SH-SY5Y (cell line): ENCODE measurements around the gene EMP1.

Experiments
- GATA2 ChIP-seq: IDR thresholded peaks from 2 replicates; pipeline ENCODE4 v1.6.1; 2011; ENCODE audit warnings: mild to moderate bottlenecking, low read depth, low read length
- GATA3 ChIP-seq: IDR thresholded peaks from 2 replicates; pipeline ENCODE4 v1.6.1; 2011; ENCODE audit warnings: low read depth, mild to moderate bottlenecking, low read length, moderate library complexity

EMP1 gene

DNA sequence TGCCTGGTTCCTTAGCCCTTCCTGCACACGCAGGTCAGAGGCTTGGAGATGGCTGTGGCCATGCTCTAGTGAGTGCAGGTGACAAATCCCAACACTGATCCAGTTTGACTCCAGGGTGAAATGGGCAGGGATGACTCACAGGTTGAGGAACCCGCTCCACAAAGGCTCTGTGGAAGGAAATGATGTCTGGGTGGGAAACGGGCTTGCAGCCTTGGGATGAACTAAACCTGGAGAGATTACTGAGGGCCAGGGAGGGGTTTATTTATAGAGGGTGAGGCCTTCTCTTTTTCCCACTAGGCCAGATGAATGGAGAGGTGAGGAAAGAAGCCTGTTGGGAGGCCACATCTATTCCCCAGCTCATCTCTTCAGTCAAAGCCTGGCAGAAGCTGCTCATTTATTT is 29.3 kb upstream of the EMP1 start:
- TF ChIP-seq GATA3 (no peak), GATA2 (no peak)

DNA sequence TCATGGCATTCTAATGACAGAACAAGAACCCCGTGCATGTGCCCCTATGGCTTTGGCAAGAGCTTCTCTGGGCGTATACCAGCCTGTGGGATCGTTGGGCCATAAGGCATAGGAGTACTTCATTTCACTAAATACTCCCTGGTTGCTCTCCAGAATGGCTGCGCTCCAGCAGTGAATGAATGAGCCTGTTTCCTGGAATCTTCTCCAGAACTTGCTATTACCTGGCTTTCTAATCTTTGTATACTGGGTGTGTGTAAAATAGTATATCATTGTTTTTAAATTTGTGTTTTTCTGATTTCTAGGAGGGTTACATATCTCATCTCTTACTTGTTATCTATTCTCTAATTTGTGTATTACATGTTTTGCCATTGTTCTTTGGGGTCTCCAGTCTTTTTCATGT is 28.6 kb upstream of the EMP1 start:
- TF ChIP-seq GATA2 (no peak), GATA3 (no peak)

DNA sequence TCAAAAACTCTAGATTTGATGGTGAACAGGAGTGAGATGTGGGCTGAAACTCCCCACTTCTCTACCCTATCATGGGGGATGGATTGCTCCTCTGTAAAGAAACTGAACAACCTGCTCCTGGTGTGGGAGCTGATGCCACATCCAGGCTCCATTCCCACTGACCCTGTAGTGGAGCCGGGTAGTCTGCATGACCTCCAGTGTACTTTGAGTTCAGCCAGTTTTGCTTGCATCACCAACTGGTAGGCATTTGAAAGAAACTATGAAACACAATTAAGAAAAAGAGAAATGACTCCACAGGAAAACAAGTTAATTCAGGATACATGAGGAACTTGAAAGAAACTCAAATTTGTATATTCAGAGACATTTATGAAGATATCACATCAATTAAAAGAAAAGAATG is 27.3 kb upstream of the EMP1 start:
- no peak for TF ChIP-seq GATA3
- no peak for TF ChIP-seq GATA2

DNA sequence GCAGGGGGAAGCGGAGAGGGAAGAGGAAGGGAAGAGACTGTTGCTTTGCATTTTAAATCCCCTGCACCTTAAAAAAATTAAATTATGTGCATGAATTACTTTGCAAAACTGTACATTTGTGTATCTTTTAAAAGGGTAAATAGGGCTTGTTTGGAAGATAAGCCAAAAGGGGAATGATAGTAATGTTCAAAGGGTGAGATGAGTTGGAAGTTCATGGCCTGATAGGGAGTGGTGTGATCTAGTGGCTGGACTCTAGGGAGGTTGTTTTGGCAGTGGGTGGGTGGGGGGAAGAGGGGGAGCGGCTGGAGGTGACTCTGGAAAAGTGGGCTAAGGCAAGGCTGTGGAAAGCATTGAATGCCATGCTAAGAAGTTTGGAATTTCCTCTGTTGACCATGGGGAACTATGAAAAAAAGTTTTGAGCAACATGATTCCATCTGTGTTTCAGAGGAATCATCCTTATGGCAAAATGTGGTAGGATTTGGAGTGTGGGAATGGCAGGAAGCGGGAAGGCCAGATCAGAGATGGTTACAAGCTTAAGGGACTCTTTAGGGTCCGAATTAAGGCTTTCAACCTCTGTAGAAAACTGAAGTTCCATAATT is 25.5 kb upstream of the EMP1 start:
- no peak for TF ChIP-seq GATA2
- TF ChIP-seq GATA3 = no peak

DNA sequence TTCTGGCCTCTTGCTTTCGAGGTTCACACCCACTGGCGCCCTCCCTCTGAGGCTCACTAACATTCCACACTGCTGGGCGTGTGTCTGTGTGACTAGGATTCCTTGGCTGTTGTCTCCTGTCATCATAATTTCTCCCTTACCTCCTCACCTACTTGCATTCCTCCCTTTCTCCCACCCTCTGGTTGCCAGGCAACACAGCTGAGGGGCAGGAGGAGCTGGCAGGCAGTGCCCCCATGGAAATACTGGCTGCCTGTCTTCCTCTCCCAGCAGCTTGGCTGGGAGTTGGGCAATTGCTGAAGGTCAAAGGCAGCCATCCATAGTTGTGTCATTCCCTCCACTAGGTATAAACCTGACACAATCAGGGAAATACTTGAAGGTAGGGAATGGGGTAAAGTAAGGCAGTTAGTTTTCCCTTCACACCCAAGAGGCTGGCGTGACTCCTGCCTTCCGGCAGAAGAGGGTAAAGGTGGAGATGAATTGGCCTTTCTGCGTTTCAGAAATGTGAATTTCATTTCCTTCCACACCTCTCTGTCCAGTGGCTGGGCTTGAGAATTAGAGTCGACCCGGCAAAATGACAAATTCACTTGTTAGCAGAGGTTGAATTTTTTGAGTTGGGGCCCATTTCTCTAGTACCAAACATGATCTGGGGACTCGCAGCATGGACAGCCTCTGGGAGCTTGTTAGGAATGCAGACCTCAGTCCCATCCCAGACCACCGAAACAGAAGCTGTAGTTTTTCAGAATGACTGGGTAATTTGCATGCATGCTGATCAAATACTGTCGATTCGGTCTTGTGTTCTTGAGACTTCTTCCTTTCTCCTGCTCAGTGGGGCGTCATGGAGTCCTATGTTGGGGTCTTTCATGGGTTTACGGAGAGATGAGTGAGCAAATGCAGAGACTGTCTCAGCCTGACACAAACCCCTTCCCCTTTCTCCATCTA is 24.3 kb upstream of the EMP1 start:
- no peak for TF ChIP-seq GATA3
- no peak for TF ChIP-seq GATA2

DNA sequence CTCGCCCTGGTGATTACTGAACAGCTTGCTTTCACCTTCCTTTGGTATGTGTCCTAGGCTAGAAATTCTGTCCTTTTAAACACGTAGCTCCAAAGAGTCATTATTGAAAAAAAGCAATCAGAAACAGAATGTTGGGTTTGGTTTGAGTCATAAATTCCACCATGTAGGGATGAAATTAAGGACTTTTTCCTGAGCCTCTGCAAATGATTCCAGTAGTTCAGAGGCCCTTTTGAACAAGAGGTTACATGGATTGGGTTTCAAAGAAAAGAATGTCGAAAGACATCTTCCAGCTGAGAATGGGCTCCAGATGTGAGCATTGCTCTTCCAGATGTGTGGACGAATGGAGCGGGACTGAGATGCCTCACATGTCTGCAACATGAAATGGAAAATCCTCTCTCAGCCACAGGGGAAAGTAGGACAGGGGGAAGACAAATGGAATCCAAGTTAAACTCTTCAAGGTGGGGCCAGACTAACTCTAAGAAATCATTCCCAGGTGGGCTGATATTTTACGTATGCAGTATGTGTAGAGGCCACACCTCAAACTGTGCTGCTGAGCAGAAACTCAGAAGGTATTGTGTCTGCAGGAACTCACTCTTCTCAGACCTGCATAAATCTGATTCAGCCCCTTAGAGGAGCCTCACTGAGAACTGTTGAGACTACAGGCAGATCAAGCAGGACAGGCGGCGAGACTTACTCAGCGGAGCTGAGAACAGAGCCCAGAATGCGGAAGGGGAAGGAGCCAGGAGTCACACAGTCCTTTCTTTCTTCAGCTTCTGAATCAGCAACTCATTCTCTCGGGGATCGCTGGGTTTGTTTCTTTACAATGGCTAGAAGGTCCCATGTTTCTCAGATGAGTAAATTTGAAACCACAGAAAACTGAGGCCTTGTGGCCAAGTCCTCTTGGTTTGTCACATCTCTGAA is 23.3 kb upstream of the EMP1 start:
- TF ChIP-seq GATA2 (no peak), GATA3 (no peak)

DNA sequence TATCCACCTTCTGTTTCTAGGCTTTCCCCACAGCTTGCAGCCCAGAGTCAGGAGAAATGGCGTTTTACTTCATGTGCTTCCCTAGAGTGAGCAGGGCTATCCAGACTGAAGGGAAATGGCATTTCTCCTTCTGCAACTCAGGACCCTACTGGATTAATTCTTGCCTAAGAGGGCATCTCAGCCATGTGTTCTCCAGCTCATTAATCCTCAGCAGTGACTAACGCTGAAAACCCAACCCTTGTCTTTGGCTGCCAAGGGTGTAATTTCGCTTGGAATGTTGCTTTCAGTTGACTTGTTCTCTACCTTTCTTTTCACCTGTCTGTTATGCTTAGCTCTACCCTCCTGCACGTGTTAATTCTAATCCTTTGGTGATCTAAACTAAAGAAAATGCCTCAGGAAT is 21.0 kb upstream of the EMP1 start:
- TF ChIP-seq GATA2 (no peak), GATA3 (no peak)

DNA sequence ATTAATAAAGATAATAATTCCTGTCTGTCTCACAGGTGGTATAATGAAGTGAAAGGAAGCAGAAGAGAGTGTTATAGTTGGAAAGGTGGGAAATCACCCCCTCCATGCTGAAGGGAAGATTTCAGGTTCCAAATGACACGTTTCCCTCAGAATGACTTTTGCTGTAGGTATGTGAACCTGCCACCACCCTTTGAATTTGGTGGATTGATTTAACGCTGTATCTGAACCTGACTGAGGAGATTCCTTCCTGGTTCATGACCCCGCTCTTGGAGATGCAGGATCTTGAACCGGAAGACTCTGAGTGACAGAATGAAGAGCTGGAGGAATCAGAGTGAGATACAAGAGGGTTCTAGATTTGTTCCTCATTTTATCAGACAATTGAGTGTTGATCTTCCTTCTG is 20.3 kb upstream of the EMP1 start:
- TF ChIP-seq GATA2 (no peak), GATA3 (no peak)

DNA sequence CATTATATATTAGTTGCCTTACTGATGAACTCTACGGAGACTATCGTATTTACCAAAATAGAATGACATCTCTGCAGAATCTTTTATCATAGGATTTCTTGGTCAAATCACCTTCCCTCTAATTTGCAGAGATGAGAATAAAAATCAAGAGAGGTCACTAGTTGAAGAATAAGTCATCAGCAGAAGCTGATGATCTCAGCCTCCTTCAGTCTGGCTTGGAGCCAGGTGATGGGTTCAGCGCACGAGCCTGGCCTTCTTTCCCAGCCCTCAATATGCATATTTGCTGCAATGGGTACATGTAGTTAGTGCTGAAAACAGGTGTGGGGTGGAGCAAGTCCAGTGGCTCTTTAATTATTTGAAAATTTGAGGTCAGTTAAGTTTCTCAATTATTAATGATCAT is 19.2 kb upstream of the EMP1 start:
- TF ChIP-seq GATA3 (no peak), GATA2 (no peak)

DNA sequence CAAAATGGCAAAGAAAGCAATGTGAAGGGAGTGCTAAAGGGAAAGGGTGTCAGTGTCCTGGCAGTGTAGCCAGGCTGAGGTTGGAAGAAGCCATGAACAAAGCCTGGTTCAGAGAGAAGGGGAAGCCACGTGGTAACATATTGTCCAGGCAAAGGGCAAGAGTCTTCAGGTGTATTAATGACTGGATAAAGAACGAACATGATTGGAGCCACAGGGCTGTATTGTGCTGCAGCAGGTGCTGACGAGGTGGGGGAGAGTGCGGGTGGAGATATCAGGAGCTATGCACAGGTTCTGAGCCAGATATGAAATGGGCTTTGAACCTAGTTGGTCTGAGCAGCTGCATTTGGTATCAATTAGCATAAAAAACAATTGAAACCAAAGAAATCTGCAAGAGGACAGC is 18.6 kb upstream of the EMP1 start:
- TF ChIP-seq GATA3 = no peak
- TF ChIP-seq GATA2 = no peak

DNA sequence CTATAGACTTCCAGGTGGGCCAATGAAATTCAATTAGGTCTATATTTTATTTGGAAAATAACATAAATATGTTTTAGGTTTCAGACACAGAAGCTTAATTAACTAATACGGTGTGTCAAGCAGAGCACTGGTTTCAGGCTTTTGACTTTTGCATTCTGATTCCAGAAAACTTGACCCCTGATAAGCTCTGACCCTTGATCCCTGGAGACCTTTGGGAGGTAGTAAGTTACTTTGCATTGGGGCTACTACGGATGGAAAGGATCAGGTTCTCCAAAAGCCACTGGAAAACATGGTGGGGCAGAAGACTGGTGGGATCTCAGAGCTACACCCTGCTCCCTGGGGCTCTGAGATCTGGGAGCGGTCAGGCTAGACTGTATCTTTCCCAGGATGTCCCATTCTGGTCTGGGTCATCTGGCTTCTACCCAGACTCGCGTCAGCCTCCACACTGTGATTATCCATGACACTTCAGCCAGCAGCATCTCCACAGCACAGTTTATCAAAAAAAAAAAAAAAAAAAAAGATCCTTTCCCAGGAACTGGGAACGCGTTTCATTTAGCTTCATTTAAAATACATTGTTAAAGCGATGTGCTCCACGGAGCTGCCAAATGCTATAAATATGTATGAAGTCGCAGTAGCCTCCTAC is 17.8 kb upstream of the EMP1 start:
- TF ChIP-seq GATA3 (no peak), GATA2 (no peak)

DNA sequence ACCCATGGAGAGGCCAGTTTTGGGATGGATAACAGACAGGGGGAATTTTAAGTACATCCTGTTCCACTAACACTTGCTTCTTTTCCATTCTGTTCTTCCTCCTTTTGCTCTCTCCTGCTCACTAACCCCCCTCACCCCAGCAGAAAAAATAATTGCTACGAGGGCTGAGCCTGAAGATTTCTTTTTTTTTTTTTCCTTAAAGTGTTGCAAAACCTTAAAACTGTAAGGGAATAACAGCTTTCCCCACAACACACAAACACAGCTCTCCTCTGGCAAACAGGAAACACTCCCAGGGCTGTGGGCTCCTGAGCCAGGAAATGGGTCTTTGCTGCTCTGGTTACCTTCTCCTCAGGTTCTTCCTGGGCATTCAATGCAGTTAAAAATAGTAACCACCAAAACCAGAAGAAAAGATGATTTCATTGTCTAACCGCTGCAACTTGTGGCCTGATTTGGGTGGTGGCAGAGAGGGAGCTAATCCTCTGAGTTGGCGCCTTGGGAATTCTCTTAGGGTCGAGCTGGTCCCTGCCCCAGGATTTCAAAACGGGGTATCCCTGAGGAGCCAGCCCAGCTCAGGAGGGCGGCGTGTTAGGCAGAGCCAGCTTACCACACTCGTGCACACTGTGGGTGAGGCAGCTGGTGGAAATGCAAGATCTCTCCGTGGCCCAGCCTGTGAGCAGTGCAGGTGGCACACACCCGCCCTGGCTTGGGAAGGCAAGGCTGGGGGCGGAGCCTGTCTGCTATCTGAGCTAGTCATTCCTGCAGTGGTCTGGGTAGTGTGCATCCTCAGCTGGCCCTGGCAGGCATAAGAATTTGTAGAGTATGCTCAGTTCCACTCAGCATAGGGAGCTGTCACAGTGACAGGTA is 17.1 kb upstream of the EMP1 start:
- TF ChIP-seq GATA3 (no peak), GATA2 (no peak)
